Measurements from ENCODE around the gene UBB.

- TF ChIP-seq EZH2 (IDR thresholded peaks at IDR 0.05; ENCODE audit: insufficient read depth, poor library complexity, severe bottlenecking) (no peak), EZH2phosphoT487 (IDR thresholded peaks at IDR 0.05; ENCODE audit: insufficient read depth, low read depth) (no peak)
These were observed 45.1 kb downstream of the UBB start for GRCh38 chr17:16425698-16426659.

Data from GM23248 (cell line).